NB4 (cell line): ENCODE measurements around the gene PDXDC1.
"Not testable (repeated sequence)": the region's sequence is repeated elsewhere in the genome, so short reads cannot be mapped to it uniquely, and the experiment has no call there.

Experiments used
- DNase-seq: peaks from one replicate; pipeline ENCODE4 v3.0.0; 2010; ENCODE audit warnings: low read depth
- H3K4me3 ChIP-seq: one replicate; pipeline ENCODE4 v1.5.1; 2011; ENCODE audit warnings: mild to moderate bottlenecking, low read depth, low read length, moderate library complexity
- MYC ChIP-seq: IDR thresholded peaks from 2 replicates; pipeline ENCODE4 v1.6.1; 2011; ENCODE audit warnings: low read depth, low read length
- POLR2A ChIP-seq: IDR thresholded peaks from 2 replicates; pipeline ENCODE4 v1.6.1; 2011; ENCODE audit warnings: mild to moderate bottlenecking; ENCODE audit not compliant: insufficient read length; ENCODE audit errors: extremely low read depth
- TF ChIP-seq, protein P1 (sequence below): IDR thresholded peaks from 2 replicates; pipeline ENCODE4 v1.6.1; 2011; ENCODE audit warnings: low read depth, low read length
- TF ChIP-seq, protein P2 (sequence below): IDR thresholded peaks from one replicate; pipeline ENCODE4 v1.5.1; 2012; ENCODE audit warnings: low read depth, low read length

Gene PDXDC1

DNA sequence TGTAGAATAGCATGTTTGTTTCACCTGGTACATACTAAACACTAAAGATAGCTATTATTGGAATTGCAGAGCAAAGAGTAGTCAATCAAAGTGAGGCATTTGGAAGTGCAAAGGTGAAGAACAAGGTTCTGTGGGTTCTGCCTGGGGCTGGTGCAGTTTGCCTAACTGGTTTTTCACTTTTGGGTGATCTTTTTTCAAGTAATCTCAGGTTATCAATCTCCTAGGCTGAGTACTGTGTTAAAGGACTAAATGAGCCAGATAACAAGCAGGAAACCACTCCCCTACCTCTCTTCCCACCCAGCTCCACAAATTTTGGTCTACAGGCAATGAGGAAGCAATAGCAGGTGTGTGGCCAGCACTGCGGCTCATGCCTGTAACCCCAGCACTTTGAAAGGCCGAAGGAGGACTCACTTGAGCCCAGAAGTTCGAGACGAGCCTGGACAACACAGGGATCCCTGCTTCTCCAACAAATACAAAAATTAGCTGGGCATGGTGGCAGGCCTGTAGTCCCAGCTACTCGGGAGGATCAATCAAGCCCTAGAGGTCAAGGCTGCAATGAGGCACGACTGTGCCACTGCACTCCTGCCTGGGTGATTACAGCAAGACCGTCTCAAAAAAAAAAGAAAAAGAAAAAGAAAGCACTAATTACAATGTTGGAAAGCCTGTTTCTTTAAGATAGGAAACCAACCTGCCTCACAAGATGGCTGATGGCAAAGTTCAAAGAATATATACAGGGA is 83.0 kb downstream of the PDXDC1 start:
- no peak for DNase-seq
- no peak for TF ChIP-seq POLR2A
- TF ChIP-seq, protein P1, sequence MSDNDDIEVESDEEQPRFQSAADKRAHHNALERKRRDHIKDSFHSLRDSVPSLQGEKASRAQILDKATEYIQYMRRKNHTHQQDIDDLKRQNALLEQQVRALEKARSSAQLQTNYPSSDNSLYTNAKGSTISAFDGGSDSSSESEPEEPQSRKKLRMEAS: no peak
- no peak for TF ChIP-seq MYC
- TF ChIP-seq, protein P2, sequence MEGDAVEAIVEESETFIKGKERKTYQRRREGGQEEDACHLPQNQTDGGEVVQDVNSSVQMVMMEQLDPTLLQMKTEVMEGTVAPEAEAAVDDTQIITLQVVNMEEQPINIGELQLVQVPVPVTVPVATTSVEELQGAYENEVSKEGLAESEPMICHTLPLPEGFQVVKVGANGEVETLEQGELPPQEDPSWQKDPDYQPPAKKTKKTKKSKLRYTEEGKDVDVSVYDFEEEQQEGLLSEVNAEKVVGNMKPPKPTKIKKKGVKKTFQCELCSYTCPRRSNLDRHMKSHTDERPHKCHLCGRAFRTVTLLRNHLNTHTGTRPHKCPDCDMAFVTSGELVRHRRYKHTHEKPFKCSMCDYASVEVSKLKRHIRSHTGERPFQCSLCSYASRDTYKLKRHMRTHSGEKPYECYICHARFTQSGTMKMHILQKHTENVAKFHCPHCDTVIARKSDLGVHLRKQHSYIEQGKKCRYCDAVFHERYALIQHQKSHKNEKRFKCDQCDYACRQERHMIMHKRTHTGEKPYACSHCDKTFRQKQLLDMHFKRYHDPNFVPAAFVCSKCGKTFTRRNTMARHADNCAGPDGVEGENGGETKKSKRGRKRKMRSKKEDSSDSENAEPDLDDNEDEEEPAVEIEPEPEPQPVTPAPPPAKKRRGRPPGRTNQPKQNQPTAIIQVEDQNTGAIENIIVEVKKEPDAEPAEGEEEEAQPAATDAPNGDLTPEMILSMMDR: no peak
- no peak overlapping the region for H3K4me3 ChIP-seq

DNA sequence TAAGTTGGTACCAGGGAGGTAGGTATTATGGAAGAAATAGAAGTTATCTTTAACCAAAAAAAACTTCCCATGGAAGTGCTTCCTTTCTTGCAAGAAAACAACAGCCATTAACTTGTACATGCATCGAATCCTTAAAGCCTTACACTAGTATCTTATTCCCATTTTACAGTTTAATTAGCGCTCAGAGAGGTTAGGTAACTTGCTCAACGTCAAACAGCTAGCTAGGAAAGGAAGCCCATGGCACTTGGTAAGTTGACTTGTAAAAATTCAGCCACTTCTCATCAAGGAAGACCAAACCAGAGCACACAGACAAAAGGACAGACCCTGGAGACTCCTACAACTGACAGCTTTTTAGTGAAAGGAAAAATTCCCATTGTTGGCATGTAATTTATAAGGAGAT is 84.5 kb downstream of the PDXDC1 start:
- no peak for DNase-seq
- H3K4me3 ChIP-seq: no peak overlapping the region
- no peak for TF ChIP-seq MYC
- no peak for TF ChIP-seq POLR2A
- TF ChIP-seq, protein P2: no peak

DNA sequence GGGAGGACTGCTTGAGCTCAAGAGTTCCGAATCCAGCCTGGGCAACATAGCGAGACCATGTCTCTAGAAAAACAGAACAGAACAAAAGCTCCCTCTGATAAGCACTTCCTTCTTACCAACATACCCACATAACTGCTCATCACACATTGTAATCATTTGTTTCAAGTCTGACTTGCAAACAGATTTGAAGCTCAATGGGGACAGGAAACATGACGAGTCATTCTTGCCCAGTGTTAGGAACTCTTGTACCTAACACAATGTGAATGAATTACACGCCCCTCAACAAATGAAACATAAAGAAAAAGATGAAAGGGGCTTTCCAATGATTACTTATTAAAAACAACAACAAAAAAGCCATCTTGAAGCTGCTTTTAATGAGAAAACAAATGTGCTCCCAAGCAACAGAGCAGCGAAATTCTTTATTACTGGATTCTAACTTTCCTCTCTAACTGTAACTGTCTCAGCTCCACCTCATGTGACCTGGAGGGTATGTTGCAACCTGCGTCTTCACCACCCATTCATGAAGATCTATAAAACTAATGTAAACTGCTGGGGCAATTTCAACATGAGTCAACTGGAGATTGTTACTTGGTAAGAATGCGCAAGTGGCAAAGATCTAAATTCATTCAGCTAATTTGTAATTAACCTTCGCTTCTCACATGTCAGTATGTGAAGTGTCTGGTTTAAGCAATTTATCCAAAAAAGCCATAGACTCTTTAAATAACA is 87.4 kb downstream of the PDXDC1 start:
- peak; percentile 88 for DNase-seq
- H3K4me3 ChIP-seq: not testable (repeated sequence)

DNA sequence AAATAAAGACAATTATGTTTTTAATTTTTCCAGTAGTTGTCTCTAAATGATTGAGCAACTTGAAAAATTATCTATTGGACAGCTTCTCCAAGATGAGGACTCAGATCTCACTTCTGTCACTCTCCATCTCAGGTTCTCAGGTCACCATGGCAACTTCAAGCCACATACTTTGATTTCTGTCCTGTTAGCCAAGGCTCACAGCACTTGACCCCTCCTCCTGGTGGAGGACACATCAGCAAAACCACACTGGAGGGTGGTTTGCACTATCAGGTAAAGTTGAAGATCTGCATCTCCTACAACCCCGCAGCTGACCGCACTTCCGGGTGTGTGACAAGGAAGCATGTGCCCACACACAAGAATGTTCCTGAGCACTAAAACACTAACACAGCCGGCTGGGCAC is 91.1 kb downstream of the PDXDC1 start:
- DNase-seq, H3K4me3 ChIP-seq: not testable (repeated sequence)

DNA sequence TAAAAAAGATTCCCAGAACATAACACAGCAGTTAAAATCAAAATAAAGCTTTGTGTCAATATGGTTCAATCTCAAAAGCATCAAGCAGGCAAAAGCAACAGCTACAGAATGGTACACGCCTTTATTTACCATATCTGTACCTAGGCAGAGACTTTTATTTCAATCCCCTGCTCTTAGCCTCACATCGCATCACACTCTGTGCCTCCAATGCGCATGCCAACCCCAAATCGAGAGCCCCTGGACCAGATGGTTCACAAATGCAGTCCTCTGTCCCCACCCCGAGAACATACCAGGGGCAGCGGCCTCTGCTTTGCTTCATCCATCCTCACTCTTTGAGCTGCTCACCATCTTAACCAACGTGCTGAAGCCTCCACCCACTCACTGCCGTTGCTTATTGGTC is 91.9 kb downstream of the PDXDC1 start:
- DNase-seq, H3K4me3 ChIP-seq: not testable (repeated sequence)

DNA sequence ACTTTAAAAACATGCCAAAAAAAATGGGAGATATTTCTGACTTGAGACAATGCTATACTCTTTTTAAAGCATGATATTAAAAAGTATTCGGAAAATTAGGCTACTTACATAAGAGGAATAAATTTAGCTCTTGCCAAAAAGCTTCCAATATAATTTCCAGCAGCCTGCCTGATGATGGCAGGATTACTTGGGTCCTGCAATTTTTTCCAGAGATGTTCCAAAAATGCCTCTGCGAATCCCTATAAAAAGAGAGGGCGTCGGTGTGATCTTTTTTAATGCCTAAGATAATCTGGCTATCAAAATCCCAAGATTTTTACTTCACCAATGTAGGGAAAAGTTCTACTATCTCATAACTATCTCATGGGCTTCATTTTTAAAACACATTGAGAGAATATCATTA is 96.2 kb downstream of the PDXDC1 start:
- DNase-seq, H3K4me3 ChIP-seq: not testable (repeated sequence)

DNA sequence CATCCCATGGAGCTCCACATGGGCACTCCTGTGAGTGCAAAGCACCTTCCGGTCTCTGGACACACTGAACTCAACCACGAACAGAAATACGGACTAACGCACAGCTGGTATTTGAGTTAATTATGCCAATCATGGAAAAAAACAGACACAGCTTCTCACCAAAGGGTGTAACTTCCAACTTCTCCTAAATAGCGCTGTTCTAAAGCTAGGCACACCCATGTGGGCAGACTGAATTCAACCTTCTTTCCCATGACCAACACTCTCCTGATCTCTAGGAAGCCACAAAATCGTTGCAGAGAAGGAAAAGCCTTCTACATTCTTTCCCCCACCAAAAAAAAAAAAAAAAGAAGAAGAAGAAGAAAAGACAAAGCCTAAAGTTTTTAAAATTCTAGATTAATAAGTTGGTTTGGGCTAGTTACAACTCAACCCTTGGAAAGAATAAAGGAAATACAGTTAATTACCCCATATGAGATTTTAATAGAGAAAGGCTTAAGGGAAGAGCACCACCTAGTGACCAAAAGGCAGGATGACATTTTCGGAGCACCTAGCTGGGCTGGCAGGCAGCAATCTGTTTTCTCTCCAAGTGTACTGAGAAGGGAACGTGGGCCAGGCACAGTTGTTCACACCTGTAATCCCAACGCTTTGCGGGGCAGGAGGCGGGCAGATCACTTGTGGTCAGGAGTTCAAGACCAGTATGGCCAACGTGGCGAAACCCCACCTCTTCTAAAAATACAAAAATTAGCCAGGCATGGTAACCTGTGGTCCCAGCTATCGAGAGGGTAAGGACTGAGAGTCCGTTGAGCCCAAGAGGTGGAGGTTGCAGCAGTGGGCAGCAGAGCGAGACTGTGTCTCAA is 97.3 kb downstream of the PDXDC1 start:
- H3K4me3 ChIP-seq, DNase-seq: not testable (repeated sequence)

DNA sequence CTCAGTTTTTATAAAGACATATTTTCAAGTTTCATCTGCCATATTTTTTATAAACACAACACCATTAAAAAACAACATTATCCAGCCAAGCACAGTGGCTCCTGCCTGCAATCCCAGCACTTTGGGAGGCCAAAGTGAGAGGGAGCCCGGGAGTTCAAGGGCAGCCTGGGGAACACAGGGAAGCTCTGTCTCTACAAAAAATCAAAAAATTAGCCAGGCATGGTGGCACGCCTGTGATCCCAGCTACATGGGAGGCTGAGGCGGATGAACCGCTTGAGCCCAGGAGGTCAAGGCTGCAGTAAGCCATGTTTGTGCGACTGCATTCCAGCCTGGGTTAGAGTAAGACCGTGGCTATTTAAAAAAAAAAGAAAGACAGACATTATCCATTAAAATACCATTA is 98.3 kb downstream of the PDXDC1 start:
- TF ChIP-seq MYC (no peak), POLR2A (no peak)
- TF ChIP-seq, protein P1: no peak
- TF ChIP-seq, protein P2: no peak
- no peak for DNase-seq

DNA sequence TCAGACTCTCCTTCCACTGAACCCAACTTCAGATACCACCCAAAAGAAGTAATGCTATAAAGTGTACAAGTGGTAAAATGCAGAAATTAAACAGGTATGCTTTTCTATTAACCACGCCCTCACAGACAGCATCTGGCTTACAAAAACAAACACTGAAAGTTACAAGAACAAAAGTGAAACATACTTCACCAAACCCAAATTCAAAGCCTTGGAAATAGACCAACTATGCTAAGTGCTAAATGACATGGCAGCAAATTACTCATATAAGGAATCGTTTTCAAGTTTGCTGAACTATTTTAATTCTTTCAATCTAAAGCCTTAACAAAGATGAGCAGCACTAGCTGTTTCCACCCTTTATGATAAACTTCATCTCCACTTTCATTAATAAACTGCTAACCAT is 101.3 kb downstream of the PDXDC1 start:
- not testable (repeated sequence) for DNase-seq, H3K4me3 ChIP-seq

More for the DNA sequence above, 98.3 kb downstream of the PDXDC1 start:
- no peak overlapping the region for H3K4me3 ChIP-seq

DNA sequence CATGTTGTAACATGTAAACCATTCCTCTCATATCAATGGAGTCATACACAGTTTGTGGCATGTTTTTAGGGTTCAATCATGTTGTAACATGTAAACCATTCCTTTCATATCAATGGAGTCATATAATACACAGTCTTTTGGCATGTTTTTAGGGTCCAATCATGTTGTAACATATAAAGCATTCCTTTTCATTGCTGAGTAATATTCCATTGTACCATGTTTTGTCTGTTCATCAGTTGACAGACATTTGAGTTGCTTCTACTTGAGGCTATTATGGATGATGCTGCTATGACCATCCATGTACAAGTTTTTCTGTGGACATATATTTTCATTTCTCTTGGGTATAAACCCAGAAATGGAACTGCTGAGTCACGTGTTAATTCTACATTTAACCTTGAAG is 106.1 kb downstream of the PDXDC1 start:
- not testable (repeated sequence) for DNase-seq

DNA sequence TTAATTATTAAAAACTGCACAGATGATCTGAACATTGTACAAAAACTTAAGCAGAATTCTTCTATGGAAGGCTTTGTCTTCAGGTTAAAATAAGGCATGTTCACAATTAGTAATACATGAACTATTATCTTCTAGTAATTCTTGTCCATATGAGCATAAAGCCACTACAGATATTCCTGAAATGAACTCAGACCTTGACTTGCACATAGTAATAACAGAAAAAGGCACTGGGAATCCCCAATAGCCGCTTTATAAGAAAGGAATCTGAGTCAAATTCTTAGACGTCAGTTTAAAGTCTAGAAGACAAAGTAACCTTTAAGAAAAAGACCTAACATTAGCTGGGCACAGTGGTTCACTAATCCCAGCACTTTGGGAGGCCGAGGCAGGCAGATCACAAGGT is 108.0 kb downstream of the PDXDC1 start:
- not testable (repeated sequence) for DNase-seq, H3K4me3 ChIP-seq

More for the DNA sequence above, 106.1 kb downstream of the PDXDC1 start:
- H3K4me3 ChIP-seq: not testable (repeated sequence)

DNA sequence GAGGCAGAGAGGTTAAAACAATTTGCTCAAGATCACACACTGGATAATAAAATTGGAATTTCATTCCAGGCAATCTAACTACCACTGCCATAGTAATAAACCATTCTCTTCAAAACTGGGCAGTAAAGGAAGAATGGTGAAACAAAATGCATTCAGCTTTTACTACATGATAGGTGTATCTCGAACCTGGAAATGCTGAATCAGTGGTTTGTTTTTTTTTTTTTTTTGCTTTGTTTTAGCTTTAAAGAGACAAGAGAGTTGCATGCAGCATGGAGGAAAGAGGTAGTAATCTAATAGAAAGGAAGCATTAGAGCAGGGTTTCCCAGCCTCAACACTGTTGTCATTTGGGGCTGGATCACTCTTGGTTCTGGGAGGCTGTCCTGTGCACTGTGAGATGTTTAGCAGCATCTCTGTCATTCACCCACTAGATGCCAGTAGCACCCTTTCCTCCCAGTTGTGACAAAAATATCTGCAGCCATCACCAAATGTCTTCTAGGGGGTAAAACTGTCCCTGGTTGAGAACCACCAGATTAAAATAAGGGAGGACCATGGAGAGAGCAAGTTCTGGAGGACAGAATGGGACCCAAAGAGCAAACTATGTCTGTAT is 115.9 kb downstream of the PDXDC1 start:
- not testable (repeated sequence) for H3K4me3 ChIP-seq, DNase-seq

DNA sequence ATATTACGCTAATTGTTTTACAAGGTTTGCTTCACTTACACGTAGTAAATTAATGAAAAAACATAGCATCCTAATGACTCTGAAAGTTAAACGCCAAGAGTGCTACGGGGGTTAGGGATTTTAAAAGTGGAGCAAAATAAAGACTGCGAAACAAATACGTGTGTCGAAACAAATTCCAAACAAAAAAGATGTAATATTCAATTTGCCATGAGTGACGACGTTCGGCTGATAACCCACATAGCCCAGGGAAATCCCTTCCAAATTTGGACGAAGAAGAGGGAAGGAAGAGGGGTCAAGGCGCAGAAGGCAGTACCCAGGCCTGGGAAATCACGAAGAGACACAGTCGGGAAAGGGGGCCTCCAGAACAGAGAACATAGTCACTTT is 118.7 kb downstream of the PDXDC1 start:
- not testable (repeated sequence) for DNase-seq
- H3K4me3 ChIP-seq: peak overlapping the region; percentile 92
